HepG2 (cell line): ENCODE data around the gene OXLD1.

Source experiments
- EED ChIP-seq: sonication (generic); formaldehyde crosslinking; IDR thresholded peaks from 2 replicates; pipeline ENCODE4 v1.5.0; 2020; ENCODE audit warnings: mild to moderate bottlenecking, missing genetic modification reagents
- ZNF335 ChIP-seq: sonication (generic); formaldehyde crosslinking; IDR thresholded peaks from 2 replicates; pipeline ENCODE4 v1.4.0; 2020; ENCODE audit warnings: missing genetic modification reagents
- ZNF678 ChIP-seq: sonication (generic); formaldehyde crosslinking; IDR thresholded peaks from 2 replicates; pipeline ENCODE4 v1.4.0; 2020; ENCODE audit warnings: mild to moderate bottlenecking, missing genetic modification reagents
- TF ChIP-seq, protein P1 (sequence below): IDR thresholded peaks from 2 replicates; pipeline ENCODE4 v1.6.1; 2018; ENCODE audit warnings: missing genetic modification reagents

- TF ChIP-seq ZNF335 (CRISPR knock-in tag) (no peak), ZNF678 (CRISPR knock-in tag) (no peak), EED (CRISPR knock-in tag) (no peak)
- TF ChIP-seq, protein P1, sequence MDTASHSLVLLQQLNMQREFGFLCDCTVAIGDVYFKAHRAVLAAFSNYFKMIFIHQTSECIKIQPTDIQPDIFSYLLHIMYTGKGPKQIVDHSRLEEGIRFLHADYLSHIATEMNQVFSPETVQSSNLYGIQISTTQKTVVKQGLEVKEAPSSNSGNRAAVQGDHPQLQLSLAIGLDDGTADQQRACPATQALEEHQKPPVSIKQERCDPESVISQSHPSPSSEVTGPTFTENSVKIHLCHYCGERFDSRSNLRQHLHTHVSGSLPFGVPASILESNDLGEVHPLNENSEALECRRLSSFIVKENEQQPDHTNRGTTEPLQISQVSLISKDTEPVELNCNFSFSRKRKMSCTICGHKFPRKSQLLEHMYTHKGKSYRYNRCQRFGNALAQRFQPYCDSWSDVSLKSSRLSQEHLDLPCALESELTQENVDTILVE (CRISPR knock-in tag): no peak
Observed at GRCh38 chr17:81672504-81672903, 6.1 kb upstream of the OXLD1 start.
